H1 (cell line): ENCODE data around the gene STRADB. TPM values are rescaled to one million over a fixed set of nuclear protein-coding genes. Genes with fewer than 3 reads are reported as not detected.

Experiments
- CTCF ChIA-PET: fragments of 300-600 bp; sonication (Branson Sonifier 250); formaldehyde crosslinking; loops from one replicate; lab custom pipeline; 2021; ENCODE audit not compliant: partially characterized antibody; lab: Charles Lee
- POLR2A ChIA-PET: fragments of 300-600 bp; sonication (Branson Sonifier 250); formaldehyde crosslinking; loops from one replicate; lab custom pipeline; 2021; ENCODE audit warnings: inconsistent platforms; ENCODE audit not compliant: partially characterized antibody; lab: Charles Lee
- DNase-seq, 2 experiments: peaks; one replicate each; pipeline versions ENCODE4 v3.0.0 to v3.0.0-alpha.2; 2010 to 2022; ENCODE audit warnings: low spot score in 2 of 2, low read depth in 1 of 2, mixed read lengths in 1 of 2
- FAIRE-seq: peaks from 2 replicates; lab custom pipeline; 2011; peaks lifted over from hg19 to GRCh38; lab: Jason Lieb, UNC
- H2AFZ ChIP-seq: 2 replicates; pipeline ENCODE4 v1.8.1; 2012; ENCODE audit warnings: low read length, inconsistent platforms
- H2AK5ac ChIP-seq: 2 replicates; pipeline ENCODE4 v1.6.1; 2013; ENCODE audit warnings: low read depth, low read length
- H2BK120ac ChIP-seq: replicated peaks from 2 replicates; pipeline ENCODE3; 2013; ENCODE audit warnings: low read depth, low read length, inconsistent platforms
- H2BK12ac ChIP-seq: 2 replicates; pipeline ENCODE4 v1.6.1; 2013; ENCODE audit warnings: low read depth, low read length
- H2BK15ac ChIP-seq: 2 replicates; pipeline ENCODE4 v1.6.1; 2013; ENCODE audit warnings: low read length
- H2BK20ac ChIP-seq: 2 replicates; pipeline ENCODE4 v1.6.1; 2013; ENCODE audit warnings: low read length
- H2BK5ac ChIP-seq: 2 replicates; pipeline ENCODE4 v1.6.1; 2013; ENCODE audit warnings: low read depth, low read length
- H3K14ac ChIP-seq: 2 replicates; pipeline ENCODE4 v1.6.1; 2013; ENCODE audit warnings: inconsistent platforms; ENCODE audit not compliant: insufficient read length
- H3K18ac ChIP-seq: 2 replicates; pipeline ENCODE4 v1.6.1; 2013; ENCODE audit warnings: low read length; ENCODE audit errors: extremely low read depth
- H3K23ac ChIP-seq: 2 replicates; pipeline ENCODE4 v1.6.1; 2013; ENCODE audit warnings: inconsistent platforms; ENCODE audit not compliant: insufficient read length
- H3K23me2 ChIP-seq: 2 replicates; pipeline ENCODE4 v1.6.1; 2013; ENCODE audit warnings: low read depth, low read length
- H3K27ac ChIP-seq: 2 replicates; pipeline ENCODE4 v1.6.1; 2011; ENCODE audit warnings: low read depth, low read length, inconsistent platforms
- H3K27me3 ChIP-seq, 4 experiments: replicated peaks in 1 of 4; 1 replicate in 1 of 4; 2 replicates in 3 of 4; pipeline versions ENCODE4 v1.6.1 to v1.8.1; 2011 to 2013; ENCODE audit warnings: low read length in 3 of 4, mild to moderate bottlenecking in 3 of 4, inconsistent platforms in 2 of 4, mixed read lengths in 2 of 4, moderate library complexity in 1 of 4; ENCODE audit not compliant: control insufficient read depth in 3 of 4, insufficient read depth in 3 of 4; ENCODE audit errors: extremely low read depth in 1 of 4
- H3K36me3 ChIP-seq, 4 experiments: 2 replicates each; pipeline versions ENCODE4 v1.6.1 to v1.8.1; 2011 to 2013; ENCODE audit warnings: mild to moderate bottlenecking in 4 of 4, low read length in 3 of 4, moderate library complexity in 2 of 4, control low read depth in 1 of 4, inconsistent platforms in 1 of 4; ENCODE audit not compliant: insufficient read depth in 4 of 4, control insufficient read depth in 2 of 4
- H3K4ac ChIP-seq: replicated peaks from 2 replicates; pipeline ENCODE3; 2013; ENCODE audit warnings: low read length, low read depth, mixed read lengths, inconsistent platforms; ENCODE audit not compliant: insufficient read length
- H3K4me1 ChIP-seq, 4 experiments: replicated peaks in 1 of 4; 1 replicate in 1 of 4; 2 replicates in 3 of 4; pipeline versions ENCODE4 v1.6.1 to v1.8.1; 2011 to 2013; ENCODE audit warnings: low read length in 3 of 4, inconsistent platforms in 2 of 4, mixed read lengths in 1 of 4; ENCODE audit not compliant: insufficient read depth in 4 of 4, control insufficient read depth in 3 of 4
- H3K4me2 ChIP-seq, 2 experiments: 2 replicates each; pipeline versions ENCODE4 v1.6.1 to v1.8.1; 2011 to 2013; ENCODE audit warnings: low read depth in 2 of 2, low read length in 2 of 2, control low read depth in 1 of 2, inconsistent platforms in 1 of 2, mild to moderate bottlenecking in 1 of 2; ENCODE audit not compliant: insufficient read depth in 1 of 2
- H3K4me3 ChIP-seq, 4 experiments: fragments of 200-600, 300-600 bp in 1 of 4; sonication (generic), shearing (Covaris generic), sonication (Bioruptor Twin) in 1 of 4; 2 replicates each; pipeline versions ENCODE4 v1.5.1 to v1.8.1; 2011 to 2016; ENCODE audit warnings: low read length in 4 of 4, low read depth in 3 of 4, control low read depth in 2 of 4, inconsistent platforms in 2 of 4, mild to moderate bottlenecking in 2 of 4, mixed read lengths in 1 of 4, moderate library complexity in 1 of 4; ENCODE audit not compliant: insufficient read depth in 2 of 4; ENCODE audit errors: extremely low read depth in 1 of 4
- H3K56ac ChIP-seq: replicated peaks from 2 replicates; pipeline ENCODE3; 2013; ENCODE audit warnings: low read depth, mild to moderate bottlenecking, mixed read lengths, low read length, inconsistent platforms; ENCODE audit not compliant: insufficient read length
- H3K79me1 ChIP-seq: 2 replicates; pipeline ENCODE4 v1.6.1; 2013; ENCODE audit warnings: low read depth, low read length, control low read depth
- H3K79me2 ChIP-seq, 2 experiments: 2 replicates each; pipeline versions ENCODE4 v1.6.1 to v1.8.1; 2012 to 2013; ENCODE audit warnings: low read length in 2 of 2, mild to moderate bottlenecking in 2 of 2, inconsistent platforms in 1 of 2; ENCODE audit not compliant: insufficient read depth in 2 of 2, control insufficient read depth in 1 of 2
- H3K9ac ChIP-seq, 4 experiments: replicated peaks in 1 of 4; 1 replicate in 1 of 4; 2 replicates in 3 of 4; pipeline versions ENCODE4 v1.6.1 to v1.8.1; 2011 to 2013; ENCODE audit warnings: low read depth in 3 of 4, low read length in 3 of 4, control low read depth in 2 of 4, mild to moderate bottlenecking in 2 of 4, moderate library complexity in 2 of 4, inconsistent platforms in 1 of 4; ENCODE audit errors: extremely low read depth in 1 of 4
- H3K9me3 ChIP-seq, 2 experiments: 2 replicates each; pipeline versions ENCODE4 v1.6.1 to v1.8.1; 2012 to 2013; ENCODE audit warnings: mild to moderate bottlenecking in 2 of 2, moderate library complexity in 2 of 2, control low read depth in 1 of 2, inconsistent platforms in 1 of 2, low read depth in 1 of 2, low read length in 1 of 2, mixed read lengths in 1 of 2; ENCODE audit not compliant: insufficient read depth in 2 of 2
- H4K20me1 ChIP-seq, 2 experiments: replicated peaks in 1 of 2; 2 replicates each; pipeline versions ENCODE3 to v1.8.1; 2011 to 2013; ENCODE audit warnings: inconsistent platforms in 2 of 2, low read length in 2 of 2, mild to moderate bottlenecking in 1 of 2; ENCODE audit not compliant: insufficient read depth in 2 of 2, control insufficient read depth in 1 of 2
- H4K5ac ChIP-seq: 2 replicates; pipeline ENCODE4 v1.6.1; 2013; ENCODE audit warnings: low read length, low read depth, mixed read lengths, inconsistent platforms; ENCODE audit not compliant: insufficient read length
- H4K8ac ChIP-seq: 2 replicates; pipeline ENCODE4 v1.8.0; 2013; ENCODE audit warnings: mild to moderate bottlenecking, moderate library complexity, low read length, inconsistent platforms; ENCODE audit not compliant: insufficient read depth; ENCODE audit errors: extremely low read depth
- H4K91ac ChIP-seq: replicated peaks from 2 replicates; pipeline ENCODE3; 2013; ENCODE audit warnings: low read length, mixed read lengths, inconsistent platforms; ENCODE audit not compliant: insufficient read length
- BCL11A ChIP-seq, 2 experiments: IDR thresholded peaks; one replicate each; pipeline ENCODE4 v1.6.1; 2011; ENCODE audit warnings: low read depth in 2 of 2, low read length in 2 of 2, mild to moderate bottlenecking in 2 of 2
- BRCA1 ChIP-seq: IDR thresholded peaks from 2 replicates; pipeline ENCODE4 v1.6.1; 2012; ENCODE audit warnings: low read depth, low read length, improper control_type of control experiment
- CHD1 ChIP-seq: IDR thresholded peaks from 2 replicates; pipeline ENCODE4 v1.6.1; 2012; ENCODE audit warnings: low read depth, low read length, improper control_type of control experiment
- CREB1 ChIP-seq: IDR thresholded peaks from 2 replicates; pipeline ENCODE4 v1.6.1; 2012; ENCODE audit warnings: inconsistent platforms
- HDAC6 ChIP-seq: IDR thresholded peaks from one replicate; pipeline ENCODE4 v1.7.1; 2012; ENCODE audit warnings: low read depth, mild to moderate bottlenecking, inconsistent platforms, low read length, moderate library complexity
- JUND ChIP-seq: IDR thresholded peaks from 2 replicates; pipeline ENCODE4 v1.6.1; 2011; ENCODE audit warnings: mild to moderate bottlenecking, improper control_type of control experiment, low read length
- KDM1A ChIP-seq: fragments of 200-600, 300-600 bp; sonication (generic); IDR thresholded peaks from 2 replicates; pipeline ENCODE4 v1.7.1; 2016; ENCODE audit warnings: mild to moderate bottlenecking, low read length, borderline replicate concordance
- KDM5A ChIP-seq: fragments of 200-600 bp; IDR thresholded peaks from 2 replicates; pipeline ENCODE4 v1.7.1; 2012; ENCODE audit warnings: mild to moderate bottlenecking, low read length, inconsistent platforms, mixed read lengths
- POLR2AphosphoS5 ChIP-seq: IDR thresholded peaks from 2 replicates; pipeline ENCODE4 v1.6.1; 2011; ENCODE audit warnings: low read depth, low read length
- SP2 ChIP-seq: IDR thresholded peaks from 2 replicates; pipeline ENCODE4 v1.6.1; 2012; ENCODE audit warnings: mild to moderate bottlenecking, low read length, inconsistent platforms
- TEAD4 ChIP-seq: IDR thresholded peaks from 2 replicates; pipeline ENCODE4 v1.6.1; 2012; ENCODE audit warnings: low read depth, low read length, inconsistent platforms, mixed read lengths
- ZNF274 ChIP-seq: IDR thresholded peaks from 2 replicates; pipeline ENCODE4 v1.7.0; 2012; ENCODE audit warnings: low read length, borderline replicate concordance; ENCODE audit errors: extremely low read depth
- WGBS, 2 experiments: shearing (Covaris generic) in 1 of 2; methylation state at CpG; one replicate each; pipeline versions ENCODE4 v1.1.6 to v1.1.7; 2013 to 2015; ENCODE audit warnings: low lambda C conversion rate in 2 of 2, mixed read lengths in 2 of 2, inconsistent platforms in 1 of 2, low coverage in 1 of 2, missing lambda C conversion rate in 1 of 2; ENCODE audit not compliant: insufficient replicate concordance in 2 of 2, insufficient coverage in 1 of 2, insufficient read length in 1 of 2; ENCODE audit errors: extremely low coverage in 1 of 2, missing lambda C conversion rate in 1 of 2; 5-methylcytosine and 5-hydroxymethylcytosine counted together
- polyA plus RNA-seq, 7 experiments: library from polyadenylated mRNA; depleted of rRNA in 3 of 7; stranded (reverse) in 5 of 7; unstranded in 2 of 7; fragments of >200 nt in 5 of 7; fragments of 200-250 nt in 2 of 7; gene quantifications; 1 replicate in 5 of 7; 2 replicates in 1 of 7; 4 replicates in 1 of 7; pipeline versions ENCODE4 v1.2.1 to v1.2.3, GENCODE V29; 2011 to 2013; ENCODE audit warnings: missing spikeins in 2 of 7, mixed read lengths in 2 of 7
- total RNA-seq: library from RNA; stranded (reverse); fragmentation: NEBNext Ultra II Directional; extraction: Animal tissue kit (Norgen Biotek cat#: 25700); gene quantifications from 2 replicates; pipeline ENCODE4 v1.2.1, GENCODE V29; 2021
- TF ChIP-seq, protein P1 (sequence below): IDR thresholded peaks from 2 replicates; pipeline ENCODE4 v1.6.1; 2011; ENCODE audit warnings: low read length, improper control_type of control experiment
- TF ChIP-seq, protein P2 (sequence below): IDR thresholded peaks from 2 replicates; pipeline ENCODE4 v1.6.1; 2012; ENCODE audit warnings: inconsistent platforms

Gene STRADB
- total and polyA plus RNA-seq, 2 of the 8 experiments (the other 6 are each of a cell fraction or from before 2014, with no cell fraction given), result 20.9 to 34.9 TPM

DNA sequence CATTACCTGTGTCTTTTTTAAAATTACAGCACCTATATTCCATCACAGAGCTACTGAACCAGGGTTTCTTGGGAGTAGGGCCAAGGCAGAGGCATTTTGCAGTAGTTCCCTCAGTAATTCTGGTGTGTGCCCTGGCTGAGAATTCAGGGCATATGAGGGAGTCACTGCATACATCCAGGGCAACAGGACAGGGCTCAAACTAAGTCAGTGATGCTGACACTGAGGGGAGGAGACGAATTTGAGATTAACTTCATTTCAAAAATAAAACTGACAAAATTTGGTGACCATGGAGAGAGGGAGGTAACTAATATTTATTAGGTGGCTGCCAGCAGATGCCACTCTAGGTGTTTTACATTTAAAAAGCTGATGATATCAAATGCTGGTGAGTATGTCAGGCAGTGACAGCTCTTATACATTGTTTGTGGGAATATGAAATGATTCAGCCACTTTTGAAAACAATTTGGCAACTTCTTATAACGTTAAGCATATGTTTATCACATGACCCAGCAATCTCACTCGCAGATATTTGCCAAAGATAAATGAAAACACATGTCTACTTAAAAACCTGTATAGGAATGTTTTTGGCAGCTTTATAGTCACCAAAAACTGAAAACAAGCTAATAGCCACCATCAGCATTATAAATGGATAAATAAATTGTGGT lies 20.3 kb downstream of the STRADB start:
- H3K4me2 ChIP-seq, result no peak overlapping the region
- no peak for TF ChIP-seq POLR2AphosphoS5
- TF ChIP-seq HDAC6, result no peak
- no peak for TF ChIP-seq CREB1
- no peak for TF ChIP-seq BCL11A (IDR thresholded peaks at IDR 0.05; ENCODE audit: low read depth in 2 of 2, low read length in 2 of 2)
- no peak for TF ChIP-seq KDM1A
- TF ChIP-seq CHD1, result no peak
- no peak for TF ChIP-seq ZNF274
- TF ChIP-seq BRCA1, result no peak
- TF ChIP-seq, protein P1, sequence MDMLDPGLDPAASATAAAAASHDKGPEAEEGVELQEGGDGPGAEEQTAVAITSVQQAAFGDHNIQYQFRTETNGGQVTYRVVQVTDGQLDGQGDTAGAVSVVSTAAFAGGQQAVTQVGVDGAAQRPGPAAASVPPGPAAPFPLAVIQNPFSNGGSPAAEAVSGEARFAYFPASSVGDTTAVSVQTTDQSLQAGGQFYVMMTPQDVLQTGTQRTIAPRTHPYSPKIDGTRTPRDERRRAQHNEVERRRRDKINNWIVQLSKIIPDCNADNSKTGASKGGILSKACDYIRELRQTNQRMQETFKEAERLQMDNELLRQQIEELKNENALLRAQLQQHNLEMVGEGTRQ, result no peak
- no peak for TF ChIP-seq KDM5A
- no peak for TF ChIP-seq JUND
- TF ChIP-seq, protein P2, sequence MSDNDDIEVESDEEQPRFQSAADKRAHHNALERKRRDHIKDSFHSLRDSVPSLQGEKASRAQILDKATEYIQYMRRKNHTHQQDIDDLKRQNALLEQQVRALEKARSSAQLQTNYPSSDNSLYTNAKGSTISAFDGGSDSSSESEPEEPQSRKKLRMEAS, result no peak
- no peak for TF ChIP-seq SP2
- no peak for TF ChIP-seq TEAD4

More for the DNA sequence above, 20.3 kb downstream of the STRADB start:
- WGBS, 2 experiments, result 82% methylated on average over 3 of the region's 3 CpGs; no CpG with 5 or more reads in 1 of the 2 experiments
- Histone ChIP-seq H3K9me3 (no peaks in the 10 kb centered on the region), H2BK120ac (no peak overlapping the region), H3K27me3 (no peaks in the 10 kb centered on the region), H3K36me3 (peaks cover 0 to 13% (median 2%) of the 10 kb centered on the region in 4 experiments; a peak in 3 of 8 replicates), H2AFZ (no peak overlapping the region), H2BK12ac (no peak overlapping the region), H3K14ac (no peak overlapping the region), H2AK5ac (no peak overlapping the region), H4K5ac (no peak overlapping the region), H3K23ac (no peak overlapping the region), H3K79me1 (no peaks in the 10 kb centered on the region), H3K27ac (no peak overlapping the region), H3K56ac (no peak overlapping the region), H2BK5ac (no peak overlapping the region), H3K4me3 (no peak overlapping the region), H3K18ac (no peak overlapping the region), H4K91ac (no peak overlapping the region), H4K20me1 (no peaks in the 10 kb centered on the region), H2BK20ac (no peak overlapping the region), H3K4ac (no peak overlapping the region), H3K9ac (no peak overlapping the region), H3K4me1 (peaks cover 0 to 4% (median 4%) of the 10 kb centered on the region in 4 experiments; a peak in 4 of 7 replicates), H3K23me2 (no peaks in the 10 kb centered on the region), H3K79me2 (no peaks in the 10 kb centered on the region), H4K8ac (no peak overlapping the region), H2BK15ac (no peak overlapping the region)
- ChIA-PET POLR2A (no interaction called here), CTCF (no interaction called here)
- DNase-seq (no peak), FAIRE-seq (no peak)
